ENCODE results near the gene B9D2. TPM values are rescaled to one million over a fixed set of nuclear protein-coding genes. Genes with fewer than 3 reads are reported as not detected.
A peak's percentile ranks its signal among the peaks of the same experiment; 100 is the strongest.

The B9D2 gene
- total RNA-seq, 1 donor from 2014 or later, result 14.2 TPM

- Mint-ChIP-seq H3K27ac (peak overlapping the region; percentile 77), H3K27me3 (no peaks in the 10 kb centered on the region), H3K9me3 (no peaks in the 10 kb centered on the region), H3K4me3 (no peak overlapping the region), H3K36me3 (ENCODE audit: low read depth) (peaks cover 80% of the 10 kb centered on the region), H3K4me1 (peaks cover 42% of the 10 kb centered on the region)
- ChIA-PET POLR2A (interaction anchor here (0.5 to 1.5 kb wide), 4 partner anchors 10 to 205 kb away, joined by 4 to 9 read pairs (median 6); partner anchors contain the start of gene B9D2), CTCF (interaction anchor here (1.6 kb wide), 1 partner anchor 222 kb away, joined by 4 read pairs; no protein-coding TSS in a partner anchor)
- TF ChIP-seq, protein P1, sequence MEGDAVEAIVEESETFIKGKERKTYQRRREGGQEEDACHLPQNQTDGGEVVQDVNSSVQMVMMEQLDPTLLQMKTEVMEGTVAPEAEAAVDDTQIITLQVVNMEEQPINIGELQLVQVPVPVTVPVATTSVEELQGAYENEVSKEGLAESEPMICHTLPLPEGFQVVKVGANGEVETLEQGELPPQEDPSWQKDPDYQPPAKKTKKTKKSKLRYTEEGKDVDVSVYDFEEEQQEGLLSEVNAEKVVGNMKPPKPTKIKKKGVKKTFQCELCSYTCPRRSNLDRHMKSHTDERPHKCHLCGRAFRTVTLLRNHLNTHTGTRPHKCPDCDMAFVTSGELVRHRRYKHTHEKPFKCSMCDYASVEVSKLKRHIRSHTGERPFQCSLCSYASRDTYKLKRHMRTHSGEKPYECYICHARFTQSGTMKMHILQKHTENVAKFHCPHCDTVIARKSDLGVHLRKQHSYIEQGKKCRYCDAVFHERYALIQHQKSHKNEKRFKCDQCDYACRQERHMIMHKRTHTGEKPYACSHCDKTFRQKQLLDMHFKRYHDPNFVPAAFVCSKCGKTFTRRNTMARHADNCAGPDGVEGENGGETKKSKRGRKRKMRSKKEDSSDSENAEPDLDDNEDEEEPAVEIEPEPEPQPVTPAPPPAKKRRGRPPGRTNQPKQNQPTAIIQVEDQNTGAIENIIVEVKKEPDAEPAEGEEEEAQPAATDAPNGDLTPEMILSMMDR (IDR thresholded peaks at IDR 0.05), result no peak
- DNase-seq (no peak), ATAC-seq (ENCODE audit: low read depth) (no peak)
- intact Hi-C loops (cut with micrococcal nuclease), result no loop called here
Observed at GRCh38 chr19:41341669-41342490, 22.1 kb downstream of the B9D2 start.

DNA sequence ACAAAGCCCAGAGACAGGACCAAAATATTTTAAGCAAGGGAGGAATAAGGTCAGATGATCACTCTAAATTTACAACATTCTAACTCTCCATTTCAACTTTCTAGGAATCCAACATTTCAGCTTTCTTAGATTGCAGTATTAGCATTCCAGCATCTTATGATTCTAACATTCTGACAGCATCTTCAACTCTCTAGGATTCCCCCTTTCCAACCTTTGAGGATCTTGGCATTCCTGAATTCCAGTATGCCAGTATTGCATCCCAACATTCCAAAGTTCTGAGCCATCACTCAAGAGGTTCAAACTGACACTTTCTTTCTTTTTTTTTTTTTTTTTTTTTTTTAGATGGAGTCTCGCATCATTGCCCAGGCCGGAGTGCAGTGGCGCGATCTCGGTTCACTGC, 24.0 kb downstream of the B9D2 start:
- intact Hi-C loops (cut with micrococcal nuclease), result no loop called here
- Mint-ChIP-seq H3K36me3 (ENCODE audit: low read depth) (peaks cover 75% of the 10 kb centered on the region), H3K4me3 (no peak overlapping the region), H3K27me3 (no peaks in the 10 kb centered on the region), H3K27ac (no peak overlapping the region), H3K9me3 (no peaks in the 10 kb centered on the region), H3K4me1 (peaks cover 53% of the 10 kb centered on the region)
- TF ChIP-seq, protein P1 (IDR thresholded peaks at IDR 0.05), result no peak
- DNase-seq (no peak), ATAC-seq (ENCODE audit: low read depth) (no peak)
- ChIA-PET CTCF (interaction anchor here (0.6 kb wide), 1 partner anchor 11 kb away, joined by 3 read pairs; no protein-coding TSS in a partner anchor), POLR2A (interaction anchor here (0.7 to 0.8 kb wide), 2 partner anchors 23 to 191 kb away, joined by 5 to 6 read pairs; no protein-coding TSS in a partner anchor)

DNA sequence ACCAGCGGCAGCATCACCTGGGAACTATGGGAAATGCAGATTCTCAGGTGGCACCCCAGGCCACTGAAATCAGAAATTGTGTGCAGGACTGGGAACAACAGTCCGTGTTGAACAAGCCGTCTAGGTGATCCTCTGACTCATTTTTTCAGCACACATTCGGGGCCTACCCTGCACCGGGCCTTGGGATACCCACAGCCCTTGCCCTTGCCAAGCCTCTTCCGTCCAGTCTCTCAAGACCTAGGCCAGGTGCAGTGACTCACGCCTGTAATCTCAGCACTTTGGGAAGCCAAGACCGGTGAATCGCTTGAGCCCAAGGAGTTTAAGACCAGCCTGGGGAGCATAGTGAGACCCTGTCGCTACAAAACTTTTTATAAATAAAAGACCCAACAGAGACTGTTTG, 28.5 kb downstream of the B9D2 start:
- ChIA-PET CTCF (interaction anchor here (0.6 to 1.7 kb wide), 3 partner anchors 11 to 18 kb away, joined by 4 to 5 read pairs (median 4); partner anchors contain the start of gene TGFB1), POLR2A (interaction anchor here (0.6 to 3.3 kb wide), 8 partner anchors 10 to 1248 kb away, joined by 3 to 31 read pairs (median 4); partner anchors contain the start of gene TGFB1)
- Mint-ChIP-seq H3K27ac (peak overlapping the region; percentile 73), H3K9me3 (no peaks in the 10 kb centered on the region), H3K36me3 (ENCODE audit: low read depth) (peaks cover 68% of the 10 kb centered on the region), H3K27me3 (no peaks in the 10 kb centered on the region), H3K4me3 (no peak overlapping the region), H3K4me1 (peaks cover 39% of the 10 kb centered on the region)
- DNase-seq, result no peak
- ATAC-seq (ENCODE audit: low read depth), result no peak
- intact Hi-C loops (cut with micrococcal nuclease), result no loop called here
- TF ChIP-seq, protein P1 (IDR thresholded peaks at IDR 0.05), result no peak

GRCh38 chr19:41334793-41335192, 29.2 kb downstream of the B9D2 start:
- peak; percentile 69 for ATAC-seq (ENCODE audit: low read depth)
- POLR2A ChIA-PET, result interaction anchor here (0.6 to 3.3 kb wide), 5 partner anchors 10 to 17 kb away, joined by 3 to 31 read pairs (median 4); partner anchors contain the start of gene TGFB1
- CTCF ChIA-PET, result interaction anchor here (1.7 kb wide), 1 partner anchor 13 kb away, joined by 5 read pairs; no protein-coding TSS in a partner anchor
- peak overlapping the region; percentile 73 for H3K27ac Mint-ChIP-seq
- H3K27me3 Mint-ChIP-seq, result no peaks in the 10 kb centered on the region
- intact Hi-C loops (cut with micrococcal nuclease), result no loop called here
- no peak for DNase-seq
- peaks cover 64% of the 10 kb centered on the region for H3K36me3 Mint-ChIP-seq (ENCODE audit: low read depth)
- H3K9me3 Mint-ChIP-seq, result no peaks in the 10 kb centered on the region
- peaks cover 38% of the 10 kb centered on the region for H3K4me1 Mint-ChIP-seq
- H3K4me3 Mint-ChIP-seq, result peak overlapping the region; percentile 50
- TF ChIP-seq, protein P1 (IDR thresholded peaks at IDR 0.05), result no peak

GRCh38 chr19:41332468-41332867, 31.5 kb downstream of the B9D2 start:
- CTCF ChIA-PET, result no interaction called here
- TF ChIP-seq, protein P1 (IDR thresholded peaks at IDR 0.05), result no peak
- no peak overlapping the region for H3K4me3 Mint-ChIP-seq
- H3K9me3 Mint-ChIP-seq, result no peaks in the 10 kb centered on the region
- H3K36me3 Mint-ChIP-seq (ENCODE audit: low read depth), result peaks cover 64% of the 10 kb centered on the region
- H3K4me1 Mint-ChIP-seq, result peaks cover 53% of the 10 kb centered on the region
- intact Hi-C loops (cut with micrococcal nuclease), result no loop called here
- ATAC-seq (ENCODE audit: low read depth) (no peak), DNase-seq (no peak)
- no peaks in the 10 kb centered on the region for H3K27me3 Mint-ChIP-seq
- no peak overlapping the region for H3K27ac Mint-ChIP-seq
- POLR2A ChIA-PET, result no interaction called here

Data from activated B cell treated with CpG ODN at 0.5 μM for 24 hours (primary cell).